Measurements from ENCODE around the gene SP9. TPM values are rescaled to one million over a fixed set of nuclear protein-coding genes. Genes with fewer than 3 reads are reported as not detected.
"Not testable (repeated sequence)": the region's sequence is repeated elsewhere in the genome, so short reads cannot be mapped to it uniquely, and the experiment has no call there.

SP9 gene
- total RNA-seq, 2 donors from 2014 or later = not detected

GRCh38 chr2:174344716-174345461, 10.1 kb downstream of the SP9 start:
- ATAC-seq = no peak
- no peak for DNase-seq (ENCODE audit: low spot score)
- peaks cover 16% of the 10 kb centered on the region for H3K36me3 Mint-ChIP-seq
- H3K4me1 Mint-ChIP-seq (ENCODE audit: low read depth in 2 of 2) = peaks cover 27 to 29% of the 10 kb centered on the region in 2 donors
- no peaks in the 10 kb centered on the region for H3K9me3 Mint-ChIP-seq
- H3K27me3 Mint-ChIP-seq = peaks cover 31 to 50% of the 10 kb centered on the region in 2 donors
- no peak overlapping the region for H3K4me3 Mint-ChIP-seq
- no peak overlapping the region for H3K27ac Mint-ChIP-seq

GRCh38 chr2:174350018-174350417, 15.3 kb downstream of the SP9 start:
- DNase-seq (ENCODE audit: low spot score) (no peak), ATAC-seq (no peak)
- H3K9me3 Mint-ChIP-seq = no peaks in the 10 kb centered on the region
- peaks cover 16% of the 10 kb centered on the region for H3K36me3 Mint-ChIP-seq
- H3K4me1 Mint-ChIP-seq (ENCODE audit: low read depth in 2 of 2) = no peaks in the 10 kb centered on the region
- no peak overlapping the region for H3K27ac Mint-ChIP-seq
- H3K27me3 Mint-ChIP-seq = peaks cover 2 to 9% of the 10 kb centered on the region in 2 donors
- H3K4me3 Mint-ChIP-seq = no peak overlapping the region

- DNase-seq (ENCODE audit: low spot score) = no peak
- Mint-ChIP-seq H3K27ac (no peak overlapping the region), H3K4me3 (no peak overlapping the region), H3K36me3 (peaks cover 16% of the 10 kb centered on the region), H3K4me1 (ENCODE audit: low read depth in 2 of 2) (no peaks in the 10 kb centered on the region), H3K9me3 (no peaks in the 10 kb centered on the region), H3K27me3 (peaks cover 0 to 3% of the 10 kb centered on the region in 2 donors)
- no peak for ATAC-seq
Observed at GRCh38 chr2:174350593-174351181, 15.9 kb downstream of the SP9 start.

GRCh38 chr2:174353004-174353403, 18.2 kb downstream of the SP9 start:
- ATAC-seq = no peak
- Mint-ChIP-seq H3K4me3 (no peak overlapping the region), H3K9me3 (no peaks in the 10 kb centered on the region), H3K4me1 (ENCODE audit: low read depth in 2 of 2) (no peaks in the 10 kb centered on the region), H3K27ac (no peak overlapping the region), H3K27me3 (no peaks in the 10 kb centered on the region), H3K36me3 (peaks cover 11% of the 10 kb centered on the region)
- no peak for DNase-seq (ENCODE audit: low spot score)

- ATAC-seq (no peak), DNase-seq (ENCODE audit: low spot score) (no peak)
- no peak overlapping the region for H3K27ac Mint-ChIP-seq
- H3K27me3 Mint-ChIP-seq = no peaks in the 10 kb centered on the region
- H3K36me3 Mint-ChIP-seq = peaks cover 4% of the 10 kb centered on the region
- no peaks in the 10 kb centered on the region for H3K9me3 Mint-ChIP-seq
- H3K4me1 Mint-ChIP-seq (ENCODE audit: low read depth in 2 of 2) = peaks cover 0 to 2% of the 10 kb centered on the region in 2 donors
- H3K4me3 Mint-ChIP-seq = no peak overlapping the region
Observed at GRCh38 chr2:174356347-174356746, 21.6 kb downstream of the SP9 start.

GRCh38 chr2:174359663-174360062, 24.9 kb downstream of the SP9 start:
- H3K4me1 Mint-ChIP-seq (ENCODE audit: low read depth in 2 of 2); H3K27ac Mint-ChIP-seq; DNase-seq (ENCODE audit: low spot score); ATAC-seq; H3K4me3 Mint-ChIP-seq; H3K27me3 Mint-ChIP-seq; H3K9me3 Mint-ChIP-seq: not testable (repeated sequence)
- H3K36me3 Mint-ChIP-seq = peaks cover 17% of the 10 kb centered on the region

GRCh38 chr2:174362949-174363348, 28.2 kb downstream of the SP9 start:
- Mint-ChIP-seq H3K36me3 (peaks cover 37% of the 10 kb centered on the region), H3K4me1 (ENCODE audit: low read depth in 2 of 2) (peaks cover 0 to 2% of the 10 kb centered on the region in 2 donors), H3K4me3 (no peak overlapping the region), H3K27me3 (no peaks in the 10 kb centered on the region), H3K27ac (no peak overlapping the region), H3K9me3 (no peaks in the 10 kb centered on the region)
- no peak for DNase-seq (ENCODE audit: low spot score)
- ATAC-seq = no peak

GRCh38 chr2:174363492-174364225, 28.9 kb downstream of the SP9 start:
- not testable (repeated sequence) for H3K9me3 Mint-ChIP-seq; H3K4me1 Mint-ChIP-seq (ENCODE audit: low read depth in 2 of 2); H3K27ac Mint-ChIP-seq; DNase-seq (ENCODE audit: low spot score); ATAC-seq; H3K4me3 Mint-ChIP-seq; H3K27me3 Mint-ChIP-seq
- peaks cover 37% of the 10 kb centered on the region for H3K36me3 Mint-ChIP-seq

GRCh38 chr2:174364628-174365027, 29.9 kb downstream of the SP9 start:
- no peak for ATAC-seq
- H3K36me3 Mint-ChIP-seq = peaks cover 44% of the 10 kb centered on the region
- no peak for DNase-seq (ENCODE audit: low spot score)
- no peaks in the 10 kb centered on the region for H3K27me3 Mint-ChIP-seq
- H3K4me3 Mint-ChIP-seq = no peak overlapping the region
- no peak overlapping the region for H3K27ac Mint-ChIP-seq
- H3K4me1 Mint-ChIP-seq (ENCODE audit: low read depth in 2 of 2) = peaks cover 0 to 2% of the 10 kb centered on the region in 2 donors
- no peaks in the 10 kb centered on the region for H3K9me3 Mint-ChIP-seq

- Mint-ChIP-seq H3K27me3 (no peaks in the 10 kb centered on the region), H3K27ac (no peak overlapping the region), H3K9me3 (no peaks in the 10 kb centered on the region), H3K4me3 (no peak overlapping the region), H3K4me1 (ENCODE audit: low read depth in 2 of 2) (peaks cover 0 to 2% of the 10 kb centered on the region in 2 donors), H3K36me3 (peaks cover 45% of the 10 kb centered on the region)
- ATAC-seq = no peak
- DNase-seq (ENCODE audit: low spot score) = no peak
Observed at GRCh38 chr2:174365571-174365970, 30.8 kb downstream of the SP9 start.

GRCh38 chr2:174368691-174369090, 33.9 kb downstream of the SP9 start:
- no peak overlapping the region for H3K27ac Mint-ChIP-seq
- H3K27me3 Mint-ChIP-seq = no peaks in the 10 kb centered on the region
- no peaks in the 10 kb centered on the region for H3K9me3 Mint-ChIP-seq
- H3K4me1 Mint-ChIP-seq (ENCODE audit: low read depth in 2 of 2) = peaks cover 0 to 2% of the 10 kb centered on the region in 2 donors
- H3K4me3 Mint-ChIP-seq = no peak overlapping the region
- H3K36me3 Mint-ChIP-seq = peaks cover 32% of the 10 kb centered on the region
- no peak for ATAC-seq
- DNase-seq (ENCODE audit: low spot score) = no peak

GRCh38 chr2:174376967-174377366, 42.2 kb downstream of the SP9 start:
- no peaks in the 10 kb centered on the region for H3K9me3 Mint-ChIP-seq
- peaks cover 4 to 6% of the 10 kb centered on the region in 2 donors for H3K4me1 Mint-ChIP-seq (ENCODE audit: low read depth in 2 of 2)
- DNase-seq (ENCODE audit: low spot score) (no peak), ATAC-seq (no peak)
- peaks cover 15% of the 10 kb centered on the region for H3K36me3 Mint-ChIP-seq
- H3K27me3 Mint-ChIP-seq = no peaks in the 10 kb centered on the region
- no peak overlapping the region for H3K27ac Mint-ChIP-seq
- H3K4me3 Mint-ChIP-seq = no peak overlapping the region

GRCh38 chr2:174383796-174384195, 49.0 kb downstream of the SP9 start:
- Mint-ChIP-seq H3K27ac (no peak overlapping the region), H3K36me3 (no peaks in the 10 kb centered on the region)
- ATAC-seq = no peak

GRCh38 chr2:174385201-174385600, 50.4 kb downstream of the SP9 start:
- no peaks in the 10 kb centered on the region for H3K36me3 Mint-ChIP-seq
- ATAC-seq = no peak
- peaks cover 16% of the 10 kb centered on the region in 2 donors for H3K4me1 Mint-ChIP-seq (ENCODE audit: low read depth in 2 of 2)
- H3K27ac Mint-ChIP-seq = no peak overlapping the region
- no peak overlapping the region for H3K4me3 Mint-ChIP-seq
- DNase-seq (ENCODE audit: low spot score) = no peak
- H3K27me3 Mint-ChIP-seq = no peaks in the 10 kb centered on the region
- no peaks in the 10 kb centered on the region for H3K9me3 Mint-ChIP-seq

More at GRCh38 chr2:174383796-174384195, 49.0 kb downstream of the SP9 start:
- H3K4me1 Mint-ChIP-seq (ENCODE audit: low read depth in 2 of 2) = peaks cover 8 to 11% of the 10 kb centered on the region in 2 donors
- no peak overlapping the region for H3K4me3 Mint-ChIP-seq
- H3K9me3 Mint-ChIP-seq = no peaks in the 10 kb centered on the region
- no peaks in the 10 kb centered on the region for H3K27me3 Mint-ChIP-seq
- no peak for DNase-seq (ENCODE audit: low spot score)
